Measurements from ENCODE around the gene SDSL. TPM values are rescaled to one million over a fixed set of nuclear protein-coding genes. Genes with fewer than 3 reads are reported as not detected.

Gene SDSL
- total RNA-seq, 1 donor from 2014 or later, result 0.52 TPM

DNA sequence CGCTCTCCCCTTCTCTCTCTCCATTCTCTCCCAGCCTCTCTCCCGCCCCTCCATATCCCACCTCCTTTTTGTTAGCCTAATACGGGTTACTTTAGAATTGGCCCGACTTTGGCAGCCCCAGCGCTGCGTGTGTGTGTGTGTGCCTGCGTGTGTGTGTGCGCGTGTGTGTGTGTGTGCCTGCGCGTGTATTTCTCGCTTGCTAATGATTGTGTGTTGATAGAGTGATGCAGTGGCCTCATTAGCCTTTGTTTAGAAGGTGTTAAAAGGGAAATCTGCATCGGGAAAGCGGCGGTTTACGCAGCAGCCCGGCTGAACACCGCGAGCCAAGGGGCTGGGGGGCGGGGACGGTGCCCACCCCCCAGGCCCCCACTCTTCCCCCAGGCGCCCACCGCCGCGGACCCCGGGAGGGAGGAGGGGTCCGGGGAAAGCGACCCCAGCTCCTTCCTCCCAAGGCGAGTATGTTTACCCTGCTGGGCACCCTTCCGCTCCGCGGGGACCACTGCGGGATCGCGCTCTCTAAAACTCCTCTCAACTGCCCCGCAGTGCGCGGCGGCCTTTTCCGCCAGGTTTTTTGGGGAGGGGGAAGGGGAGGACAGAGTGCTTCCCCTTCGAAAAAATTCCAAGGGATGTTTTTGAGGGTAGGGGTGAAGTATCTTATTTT is 56.3 kb downstream of the SDSL start:
- no peak overlapping the region for H3K27ac ChIP-seq (ENCODE audit: low read depth, low read length)
- H3K36me3 ChIP-seq (ENCODE audit: control insufficient read depth in 3 of 3, insufficient read depth in 3 of 3, low read length in 3 of 3), result no peaks in the 10 kb centered on the region
- no peaks in the 10 kb centered on the region for H3K9me3 ChIP-seq (ENCODE audit: control insufficient read depth in 3 of 3, low read length in 3 of 3)
- H3K27me3 ChIP-seq (ENCODE audit: control insufficient read depth in 3 of 3, insufficient read depth in 3 of 3, low read length in 3 of 3), result peaks cover 70 to 76% (median 75%) of the 10 kb centered on the region in 3 donors
- H3K4me1 ChIP-seq (ENCODE audit: control insufficient read depth in 3 of 3, insufficient read depth in 3 of 3, low read length in 3 of 3), result no peaks in the 10 kb centered on the region
- H3K4me3 ChIP-seq (ENCODE audit: low read length in 3 of 3), result no peak overlapping the region
- no peak overlapping the region for H3K9ac ChIP-seq (ENCODE audit: low read depth in 1 of 3, low read length in 3 of 3)

- Histone ChIP-seq H3K4me3 (ENCODE audit: low read length in 3 of 3) (no peak overlapping the region), H3K9ac (ENCODE audit: low read depth in 1 of 3, low read length in 3 of 3) (no peak overlapping the region), H3K4me1 (ENCODE audit: control insufficient read depth in 3 of 3, insufficient read depth in 3 of 3, low read length in 3 of 3) (no peaks in the 10 kb centered on the region), H3K9me3 (ENCODE audit: control insufficient read depth in 3 of 3, low read length in 3 of 3) (no peaks in the 10 kb centered on the region), H3K27ac (ENCODE audit: low read depth, low read length) (no peak overlapping the region), H3K36me3 (ENCODE audit: control insufficient read depth in 3 of 3, insufficient read depth in 3 of 3, low read length in 3 of 3) (no peaks in the 10 kb centered on the region), H3K27me3 (ENCODE audit: control insufficient read depth in 3 of 3, insufficient read depth in 3 of 3, low read length in 3 of 3) (peaks cover 69 to 75% (median 75%) of the 10 kb centered on the region in 3 donors)
Measured at GRCh38 chr12:113479216-113479589, 57.0 kb downstream of the SDSL start.

DNA sequence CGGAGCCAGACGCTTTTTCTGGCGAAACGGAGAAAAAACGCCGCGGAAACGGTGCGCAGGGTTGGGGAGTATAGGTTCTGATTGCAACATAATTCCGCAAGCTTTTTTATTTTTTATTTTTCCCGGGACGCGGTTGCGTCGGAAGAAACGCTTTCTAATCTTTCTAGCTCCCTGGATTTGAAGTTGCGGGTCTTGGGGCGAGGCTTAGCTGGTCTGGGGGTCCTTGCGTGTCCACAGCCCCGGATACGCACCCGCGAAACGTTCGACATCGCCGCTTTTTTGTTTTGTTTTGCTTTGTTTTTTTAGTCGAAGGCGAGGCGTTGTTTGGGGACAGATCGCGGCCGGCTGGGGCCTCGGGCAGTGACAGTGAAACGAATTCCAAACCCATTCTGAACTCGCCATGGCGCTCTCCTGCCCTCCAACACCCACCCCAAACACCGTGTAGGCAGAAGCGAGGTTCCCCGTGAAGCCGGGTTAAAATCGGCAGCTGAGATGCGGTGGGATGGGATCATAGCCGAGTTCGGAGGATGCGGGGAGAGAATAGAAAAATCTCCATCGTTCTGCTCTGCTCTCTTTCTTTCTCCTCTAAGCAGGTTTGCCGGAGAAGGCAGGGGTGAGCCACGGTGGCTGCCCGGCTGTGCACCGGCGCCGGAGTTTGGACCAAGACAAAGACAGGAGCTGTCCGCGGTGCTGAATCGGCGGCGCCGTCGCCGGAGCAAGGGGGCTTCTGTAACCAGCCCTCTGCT is 57.6 kb downstream of the SDSL start:
- Histone ChIP-seq H3K9me3 (ENCODE audit: control insufficient read depth in 3 of 3, low read length in 3 of 3) (no peaks in the 10 kb centered on the region), H3K4me1 (ENCODE audit: control insufficient read depth in 3 of 3, insufficient read depth in 3 of 3, low read length in 3 of 3) (no peaks in the 10 kb centered on the region), H3K27me3 (ENCODE audit: control insufficient read depth in 3 of 3, insufficient read depth in 3 of 3, low read length in 3 of 3) (peaks cover 65 to 73% (median 73%) of the 10 kb centered on the region in 3 donors), H3K27ac (ENCODE audit: low read depth, low read length) (no peak overlapping the region), H3K9ac (ENCODE audit: low read depth in 1 of 3, low read length in 3 of 3) (no peak overlapping the region), H3K36me3 (ENCODE audit: control insufficient read depth in 3 of 3, insufficient read depth in 3 of 3, low read length in 3 of 3) (no peaks in the 10 kb centered on the region), H3K4me3 (ENCODE audit: low read length in 3 of 3) (no peak overlapping the region)

- no peak overlapping the region for H3K9ac ChIP-seq (ENCODE audit: low read depth in 1 of 3, low read length in 3 of 3)
- H3K4me1 ChIP-seq (ENCODE audit: control insufficient read depth in 3 of 3, insufficient read depth in 3 of 3, low read length in 3 of 3), result no peaks in the 10 kb centered on the region
- H3K9me3 ChIP-seq (ENCODE audit: control insufficient read depth in 3 of 3, low read length in 3 of 3), result no peaks in the 10 kb centered on the region
- H3K4me3 ChIP-seq (ENCODE audit: low read length in 3 of 3), result no peak overlapping the region
- peaks cover 60 to 73% (median 72%) of the 10 kb centered on the region in 3 donors for H3K27me3 ChIP-seq (ENCODE audit: control insufficient read depth in 3 of 3, insufficient read depth in 3 of 3, low read length in 3 of 3)
- H3K36me3 ChIP-seq (ENCODE audit: control insufficient read depth in 3 of 3, insufficient read depth in 3 of 3, low read length in 3 of 3), result no peaks in the 10 kb centered on the region
- H3K27ac ChIP-seq (ENCODE audit: low read depth, low read length), result no peak overlapping the region
Measured at GRCh38 chr12:113480336-113480971, 58.3 kb downstream of the SDSL start.

DNA sequence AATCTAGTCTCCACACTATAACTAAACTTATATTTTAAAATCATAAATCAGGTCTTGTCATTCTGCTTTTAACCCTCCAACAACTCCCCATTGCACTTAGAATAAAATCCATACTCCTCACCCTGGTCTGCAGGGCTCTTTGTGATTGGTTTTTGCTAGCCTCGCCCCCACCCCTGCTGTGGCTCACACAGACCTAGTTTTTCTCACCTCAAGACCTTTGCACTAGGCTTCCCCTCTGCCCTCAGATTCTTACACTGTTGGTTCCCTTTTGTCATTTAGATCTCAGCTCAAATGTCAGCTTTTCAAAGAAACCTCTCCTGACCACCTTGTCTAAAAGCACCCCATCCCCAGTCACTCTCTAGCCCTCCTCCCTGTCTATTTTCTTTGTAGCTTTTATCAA is 60.2 kb downstream of the SDSL start:
- no peak overlapping the region for H3K4me3 ChIP-seq (ENCODE audit: low read length in 3 of 3)
- H3K9ac ChIP-seq (ENCODE audit: low read depth in 1 of 3, low read length in 3 of 3), result no peak overlapping the region
- H3K4me1 ChIP-seq (ENCODE audit: control insufficient read depth in 3 of 3, insufficient read depth in 3 of 3, low read length in 3 of 3), result no peaks in the 10 kb centered on the region
- peaks cover 54 to 80% (median 66%) of the 10 kb centered on the region in 3 donors for H3K27me3 ChIP-seq (ENCODE audit: control insufficient read depth in 3 of 3, insufficient read depth in 3 of 3, low read length in 3 of 3)
- H3K27ac ChIP-seq (ENCODE audit: low read depth, low read length), result no peak overlapping the region
- H3K9me3 ChIP-seq (ENCODE audit: control insufficient read depth in 3 of 3, low read length in 3 of 3), result no peaks in the 10 kb centered on the region
- no peaks in the 10 kb centered on the region for H3K36me3 ChIP-seq (ENCODE audit: control insufficient read depth in 3 of 3, insufficient read depth in 3 of 3, low read length in 3 of 3)

GRCh38 chr12:113485330-113485729 is 63.1 kb downstream of the SDSL start:
- no peaks in the 10 kb centered on the region for H3K36me3 ChIP-seq (ENCODE audit: control insufficient read depth in 3 of 3, insufficient read depth in 3 of 3, low read length in 3 of 3)
- no peak overlapping the region for H3K9ac ChIP-seq (ENCODE audit: low read depth in 1 of 3, low read length in 3 of 3)
- peaks cover 30 to 53% (median 47%) of the 10 kb centered on the region in 3 donors for H3K27me3 ChIP-seq (ENCODE audit: control insufficient read depth in 3 of 3, insufficient read depth in 3 of 3, low read length in 3 of 3)
- no peaks in the 10 kb centered on the region for H3K9me3 ChIP-seq (ENCODE audit: control insufficient read depth in 3 of 3, low read length in 3 of 3)
- no peak overlapping the region for H3K27ac ChIP-seq (ENCODE audit: low read depth, low read length)
- H3K4me3 ChIP-seq (ENCODE audit: low read length in 3 of 3), result no peak overlapping the region
- H3K4me1 ChIP-seq (ENCODE audit: control insufficient read depth in 3 of 3, insufficient read depth in 3 of 3, low read length in 3 of 3), result no peaks in the 10 kb centered on the region

- no peak overlapping the region for H3K9ac ChIP-seq (ENCODE audit: low read depth in 1 of 3, low read length in 3 of 3)
- H3K4me3 ChIP-seq (ENCODE audit: low read length in 3 of 3), result no peak overlapping the region
- peaks cover 20 to 45% (median 40%) of the 10 kb centered on the region in 3 donors for H3K27me3 ChIP-seq (ENCODE audit: control insufficient read depth in 3 of 3, insufficient read depth in 3 of 3, low read length in 3 of 3)
- H3K4me1 ChIP-seq (ENCODE audit: control insufficient read depth in 3 of 3, insufficient read depth in 3 of 3, low read length in 3 of 3), result no peaks in the 10 kb centered on the region
- H3K27ac ChIP-seq (ENCODE audit: low read depth, low read length), result no peak overlapping the region
- no peaks in the 10 kb centered on the region for H3K9me3 ChIP-seq (ENCODE audit: control insufficient read depth in 3 of 3, low read length in 3 of 3)
- H3K36me3 ChIP-seq (ENCODE audit: control insufficient read depth in 3 of 3, insufficient read depth in 3 of 3, low read length in 3 of 3), result no peaks in the 10 kb centered on the region
Measured at GRCh38 chr12:113486722-113487121, 64.5 kb downstream of the SDSL start.

Other genes starting within 250 kb of the SDSL start
- gene DDX54, start 236.9 kb upstream of the SDSL start, total RNA-seq, result 29.7 TPM
- 10.4 TPM for gene RITA1, start 236.7 kb upstream of the SDSL start, total RNA-seq
- 11.0 TPM for gene TPCN1, start 200.9 kb upstream of the SDSL start, total RNA-seq
- 8.4 TPM for gene SLC8B1, start 87.3 kb upstream of the SDSL start, total RNA-seq
- gene PLBD2, start 63.8 kb upstream of the SDSL start, total RNA-seq, result 4.2 TPM
- gene SDS, start 18.5 kb upstream of the SDSL start, total RNA-seq, result not detected
- not detected for gene LHX5, start 49.5 kb downstream of the SDSL start, total RNA-seq

Measured in skeletal muscle tissue (tissue), 4 donors.